SU-DHL-6 (cell line): ENCODE measurements around the gene OR14A2.
"Not testable (repeated sequence)": the region's sequence is repeated elsewhere in the genome, so short reads cannot be mapped to it uniquely, and the experiment has no call there.

Source experiments
- H2AFZ ChIP-seq: fragments of 200-600 bp; sonication (generic); 2 replicates; pipeline ENCODE4 v1.6.1; 2014; ENCODE audit warnings: low read depth, mild to moderate bottlenecking, moderate library complexity, mixed read lengths, antibody characterized with exemption, low read length; ENCODE audit not compliant: severe bottlenecking
- H3F3A ChIP-seq: fragments of 200-600 bp; shearing (Covaris generic); 2 replicates; pipeline ENCODE4 v1.6.0; 2016; ENCODE audit warnings: antibody characterized with exemption, mild to moderate bottlenecking; ENCODE audit not compliant: insufficient read depth
- H3K27ac ChIP-seq: fragments of 200-600 bp; sonication (generic); 2 replicates; pipeline ENCODE4 v1.5.1; 2016; ENCODE audit warnings: low read depth, mild to moderate bottlenecking, low read length, moderate library complexity, mixed read lengths
- H3K27me3 ChIP-seq: fragments of 200-600 bp; sonication (generic), shearing (Covaris generic); 2 replicates; pipeline ENCODE4 v1.6.0; 2014; ENCODE audit warnings: mild to moderate bottlenecking, low read length
- H3K36me3 ChIP-seq: fragments of 200-600 bp; sonication (generic); 2 replicates; pipeline ENCODE4 v1.6.1; 2014; ENCODE audit warnings: mild to moderate bottlenecking, low read length, mixed read lengths
- H3K4me2 ChIP-seq: fragments of 300-600, 200-600 bp; shearing (Covaris generic), sonication (generic); 2 replicates; pipeline ENCODE4 v1.6.0; 2014; ENCODE audit warnings: low read length, low read depth, mild to moderate bottlenecking; ENCODE audit not compliant: poor library complexity, severe bottlenecking
- H3K4me3 ChIP-seq: fragments of 200-600 bp; sonication (generic); 2 replicates; pipeline ENCODE4 v1.5.1; 2014; ENCODE audit warnings: antibody characterized with exemption, low read length, mild to moderate bottlenecking, mixed read lengths; ENCODE audit not compliant: insufficient read depth, poor library complexity, severe bottlenecking
- H3K79me2 ChIP-seq: fragments of 200-600 bp; sonication (generic); 2 replicates; pipeline ENCODE4 v1.6.1; 2014; ENCODE audit warnings: mild to moderate bottlenecking, low read length, moderate library complexity; ENCODE audit not compliant: insufficient read depth
- H3K9ac ChIP-seq: fragments of 200-600 bp; sonication (generic); 2 replicates; pipeline ENCODE4 v1.7.0; 2014; ENCODE audit warnings: mild to moderate bottlenecking, low read length
- H3K9me2 ChIP-seq: fragments of 200-600 bp; sonication (generic); replicated peaks from 2 replicates; pipeline ENCODE4 v1.6.1; 2014; ENCODE audit warnings: low read length; ENCODE audit not compliant: insufficient read depth
- H3K9me3 ChIP-seq: fragments of 200-600 bp; sonication (generic); 2 replicates; pipeline ENCODE4 v1.6.1; 2014; ENCODE audit warnings: low read length, mixed read lengths; ENCODE audit not compliant: insufficient read depth
- H4K20me1 ChIP-seq: fragments of 200-600 bp; sonication (generic); 2 replicates; pipeline ENCODE4 v1.6.1; 2014; ENCODE audit warnings: low read depth, mild to moderate bottlenecking, antibody characterized with exemption, low read length, moderate library complexity, mixed read lengths
- CTCF ChIP-seq: fragments of 200-600 bp; sonication (generic); IDR thresholded peaks from one replicate; pipeline ENCODE4 v1.5.1; 2017; ENCODE audit warnings: antibody characterized with exemption, mild to moderate bottlenecking, low read length, moderate library complexity; ENCODE audit not compliant: insufficient read depth, poor library complexity, severe bottlenecking
- EZH2phosphoT487 ChIP-seq: fragments of 200-600 bp; sonication (generic), shearing (Covaris generic); conservative IDR thresholded peaks from 2 replicates; pipeline ENCODE4 v1.6.1; 2018; ENCODE audit warnings: mild to moderate bottlenecking, antibody characterized with exemption, low read length, moderate library complexity, mixed read lengths

Gene OR14A2

GRCh38 chr1:247760456-247760855 lies 12.5 kb upstream of the OR14A2 start, which contains the start of gene OR1C1:
Gene OR1C1, minus strand, starts transcription at chr1:247760556. Its CDS starts 2,150 bp downstream, at chr1:247758406.
- H3K79me2 ChIP-seq, result no peaks in the 10 kb centered on the region
- H3F3A ChIP-seq, result no peaks in the 10 kb centered on the region
- H4K20me1 ChIP-seq, result no peaks in the 10 kb centered on the region
- H3K9me2 ChIP-seq, result no peaks in the 10 kb centered on the region
- TF ChIP-seq CTCF, result no peak
- TF ChIP-seq EZH2phosphoT487, result no peak
- H3K4me3 ChIP-seq, result no peak within 1 kb of the TSS
- no peaks in the 10 kb centered on the region for H3K36me3 ChIP-seq
- H3K27ac ChIP-seq, result no peak within 1 kb of the TSS
- no peak within 1 kb of the TSS for H3K4me2 ChIP-seq
- no peak within 1 kb of the TSS for H2AFZ ChIP-seq
- H3K27me3 ChIP-seq, result no peaks in the 10 kb centered on the region
- H3K9ac ChIP-seq, result no peak within 1 kb of the TSS
- no peaks in the 10 kb centered on the region for H3K9me3 ChIP-seq

GRCh38 chr1:247754311-247754710 lies 6.4 kb upstream of the OR14A2 start:
- H2AFZ ChIP-seq, H3K4me2 ChIP-seq, H3K9ac ChIP-seq, H3K27me3 ChIP-seq, H3K79me2 ChIP-seq, H3F3A ChIP-seq, H4K20me1 ChIP-seq, H3K4me3 ChIP-seq, H3K9me3 ChIP-seq, H3K36me3 ChIP-seq, H3K9me2 ChIP-seq, H3K27ac ChIP-seq: not testable (repeated sequence)

GRCh38 chr1:247749870-247750269 lies 1.9 kb upstream of the OR14A2 start:
- H3K4me2 ChIP-seq, result no peak overlapping the region
- no peaks in the 10 kb centered on the region for H3K27me3 ChIP-seq
- no peak for TF ChIP-seq EZH2phosphoT487
- no peak for TF ChIP-seq CTCF
- H2AFZ ChIP-seq, result no peak overlapping the region
- no peak overlapping the region for H3K27ac ChIP-seq
- no peak overlapping the region for H3K4me3 ChIP-seq
- no peaks in the 10 kb centered on the region for H3K79me2 ChIP-seq
- H3K9me2 ChIP-seq, result no peaks in the 10 kb centered on the region
- no peak overlapping the region for H3K9ac ChIP-seq
- no peaks in the 10 kb centered on the region for H3K36me3 ChIP-seq
- H4K20me1 ChIP-seq, result no peaks in the 10 kb centered on the region
- no peaks in the 10 kb centered on the region for H3K9me3 ChIP-seq
- no peaks in the 10 kb centered on the region for H3F3A ChIP-seq

- Histone ChIP-seq H3K27ac (no peak overlapping the region), H2AFZ (no peak overlapping the region), H3K27me3 (no peaks in the 10 kb centered on the region), H3K36me3 (no peaks in the 10 kb centered on the region), H4K20me1 (no peaks in the 10 kb centered on the region), H3K9me2 (no peaks in the 10 kb centered on the region), H3K4me2 (no peak overlapping the region), H3K9me3 (no peaks in the 10 kb centered on the region), H3K4me3 (no peak overlapping the region), H3K79me2 (no peaks in the 10 kb centered on the region), H3F3A (no peaks in the 10 kb centered on the region), H3K9ac (no peak overlapping the region)
- TF ChIP-seq CTCF (no peak), EZH2phosphoT487 (no peak)
Observed at GRCh38 chr1:247747616-247748015, 325 bp downstream of the OR14A2 start.
